HG03064 (cell line): ENCODE measurements around the gene TRIM3.
"Not testable (repeated sequence)": the region's sequence is repeated elsewhere in the genome, so short reads cannot be mapped to it uniquely, and the experiment has no call there.

Source experiments
- ATAC-seq: cut with Tn5 transposase; IDR thresholded peaks from one replicate; pipeline ENCODE4 v1.9.1; 2021; ENCODE audit warnings: low read depth; ENCODE audit not compliant: unreplicated experiment

Gene TRIM3

GRCh38 chr11:6473451-6474412 lies at the start of gene TRIM3:
TSS of gene TRIM3 (minus strand) at chr11:6473941. CDS start at chr11:6465695, 8,246 bp downstream.
- ATAC-seq: peak; percentile 64

- no peak for ATAC-seq
Observed at GRCh38 chr11:6523253-6523652, 49.5 kb upstream of the TRIM3 start.

GRCh38 chr11:6521946-6522345 lies 48.2 kb upstream of the TRIM3 start:
- not testable (repeated sequence) for ATAC-seq

GRCh38 chr11:6520265-6520664 lies 46.5 kb upstream of the TRIM3 start:
- ATAC-seq: no peak

GRCh38 chr11:6516865-6517264 lies 43.1 kb upstream of the TRIM3 start:
- no peak for ATAC-seq

- ATAC-seq: no peak
Observed at GRCh38 chr11:6505577-6506240, 32.0 kb upstream of the TRIM3 start.

- ATAC-seq: no peak
Observed at GRCh38 chr11:6504166-6504565, 30.4 kb upstream of the TRIM3 start.

GRCh38 chr11:6502382-6502781 lies 28.6 kb upstream of the TRIM3 start:
- ATAC-seq: no peak

GRCh38 chr11:6498544-6498943 lies 24.8 kb upstream of the TRIM3 start:
- ATAC-seq: no peak

GRCh38 chr11:6498121-6498520 lies 24.4 kb upstream of the TRIM3 start:
- no peak for ATAC-seq

GRCh38 chr11:6497069-6497839 lies 23.5 kb upstream of the TRIM3 start, which contains the start of gene DNHD1:
TSS of gene DNHD1 (plus strand) at chr11:6497280. CDS start at chr11:6498216, 936 bp downstream.
- no peak for ATAC-seq

- no peak for ATAC-seq
Observed at GRCh38 chr11:6489306-6489705, 15.6 kb upstream of the TRIM3 start.

GRCh38 chr11:6488821-6489220 lies 15.1 kb upstream of the TRIM3 start:
- ATAC-seq: no peak

- no peak for ATAC-seq
Observed at GRCh38 chr11:6488342-6488741, 14.6 kb upstream of the TRIM3 start.

- ATAC-seq: no peak
Observed at GRCh38 chr11:6486938-6487337, 13.2 kb upstream of the TRIM3 start.

- ATAC-seq: no peak
Observed at GRCh38 chr11:6486256-6486655, 12.5 kb upstream of the TRIM3 start.

- ATAC-seq: no peak
Observed at GRCh38 chr11:6485661-6486060, 11.9 kb upstream of the TRIM3 start.

GRCh38 chr11:6483015-6483414 lies 9.3 kb upstream of the TRIM3 start:
- ATAC-seq: no peak

GRCh38 chr11:6482441-6482840 lies 8.7 kb upstream of the TRIM3 start:
- ATAC-seq: no peak

- no peak for ATAC-seq
Observed at GRCh38 chr11:6481924-6482275, 8.2 kb upstream of the TRIM3 start.
